ENCODE results near the gene FMNL2. TPM values are rescaled to one million over a fixed set of nuclear protein-coding genes. Genes with fewer than 3 reads are reported as not detected.

FMNL2 gene
- total RNA-seq, 3 donors from 2014 or later, result 11.5 to 25.4 (median 12.0) TPM

GRCh38 chr2:152449578-152449977, 114.6 kb downstream of the FMNL2 start:
- Histone ChIP-seq H3K4me3 (no peak overlapping the region), H3K9me3 (no peaks in the 10 kb centered on the region), H3K4me1 (ENCODE audit: low read depth) (no peaks in the 10 kb centered on the region), H3K36me3 (ENCODE audit: low read depth) (no peaks in the 10 kb centered on the region)
- TF ChIP-seq CTCF (IDR thresholded peaks at IDR 0.05), result no peak
- DNase-seq (no peak), ATAC-seq (no peak)
- intact Hi-C loops (cut with DNase I, micrococcal nuclease), result no loop called here

- Histone ChIP-seq H3K36me3 (ENCODE audit: low read depth) (no peaks in the 10 kb centered on the region), H3K4me3 (no peak overlapping the region), H3K4me1 (ENCODE audit: low read depth) (no peaks in the 10 kb centered on the region), H3K9me3 (no peaks in the 10 kb centered on the region)
- no peak for ATAC-seq
- intact Hi-C loops (cut with DNase I, micrococcal nuclease), result no loop called here
- no peak for TF ChIP-seq CTCF (IDR thresholded peaks at IDR 0.05)
- no peak for DNase-seq
Measured at GRCh38 chr2:152450176-152450575, 115.2 kb downstream of the FMNL2 start.

- DNase-seq, result no peak
- no peak for TF ChIP-seq CTCF (IDR thresholded peaks at IDR 0.05)
- intact Hi-C loops (cut with DNase I, micrococcal nuclease), result no loop called here
Measured at GRCh38 chr2:152452256-152452973, 117.4 kb downstream of the FMNL2 start.

GRCh38 chr2:152453129-152453911, 118.3 kb downstream of the FMNL2 start:
- no peak for TF ChIP-seq CTCF (IDR thresholded peaks at IDR 0.05)
- intact Hi-C loops (cut with DNase I, micrococcal nuclease), result no loop called here
- Histone ChIP-seq H3K36me3 (ENCODE audit: low read depth) (no peaks in the 10 kb centered on the region), H3K4me3 (no peak overlapping the region), H3K9me3 (no peaks in the 10 kb centered on the region), H3K4me1 (ENCODE audit: low read depth) (no peaks in the 10 kb centered on the region)
- no peak for DNase-seq
- ATAC-seq, result no peak

More at GRCh38 chr2:152452256-152452973, 117.4 kb downstream of the FMNL2 start:
- H3K4me1 ChIP-seq (ENCODE audit: low read depth), result no peaks in the 10 kb centered on the region
- no peak overlapping the region for H3K4me3 ChIP-seq
- no peaks in the 10 kb centered on the region for H3K36me3 ChIP-seq (ENCODE audit: low read depth)
- H3K9me3 ChIP-seq, result no peaks in the 10 kb centered on the region
- no peak for ATAC-seq

- ATAC-seq, result no peak
- no peaks in the 10 kb centered on the region for H3K36me3 ChIP-seq (ENCODE audit: low read depth)
- H3K4me1 ChIP-seq (ENCODE audit: low read depth), result no peaks in the 10 kb centered on the region
- DNase-seq, result no peak
- TF ChIP-seq CTCF (IDR thresholded peaks at IDR 0.05), result no peak
- intact Hi-C loops (cut with DNase I, micrococcal nuclease), result no loop called here
- H3K4me3 ChIP-seq, result no peak overlapping the region
- H3K9me3 ChIP-seq, result no peaks in the 10 kb centered on the region
Measured at GRCh38 chr2:152454371-152454770, 119.4 kb downstream of the FMNL2 start.
